ENCODE measurements around the gene FOXP4. TPM values are rescaled to one million over a fixed set of nuclear protein-coding genes. Genes with fewer than 3 reads are reported as not detected.
A peak's percentile ranks its signal among the peaks of the same experiment; 100 is the strongest.

FOXP4 gene
- total RNA-seq, 1 donor from 2014 or later = 137 TPM

GRCh38 chr6:41505122-41506049, 40.8 kb upstream of the FOXP4 start:
- H3K4me3 Mint-ChIP-seq (ENCODE audit: low read depth) = no peak overlapping the region
- no peaks in the 10 kb centered on the region for H3K36me3 Mint-ChIP-seq (ENCODE audit: insufficient read depth)
- H3K9me3 Mint-ChIP-seq (ENCODE audit: low read depth) = no peaks in the 10 kb centered on the region
- no peak for DNase-seq (ENCODE audit: low spot score, unreplicated experiment)
- no peak for TF ChIP-seq CTCF (IDR thresholded peaks at IDR 0.05; ENCODE audit: unreplicated experiment)
- H3K4me1 Mint-ChIP-seq (ENCODE audit: low read depth) = peaks cover 40% of the 10 kb centered on the region
- H3K27ac Mint-ChIP-seq = no peak overlapping the region
- H3K27me3 Mint-ChIP-seq = peaks cover 21% of the 10 kb centered on the region

GRCh38 chr6:41508479-41508878, 37.7 kb upstream of the FOXP4 start:
- Mint-ChIP-seq H3K4me1 (ENCODE audit: low read depth) (peaks cover 40% of the 10 kb centered on the region), H3K4me3 (ENCODE audit: low read depth) (no peak overlapping the region), H3K27me3 (peaks cover 21% of the 10 kb centered on the region), H3K27ac (peak overlapping the region; percentile 21), H3K9me3 (ENCODE audit: low read depth) (no peaks in the 10 kb centered on the region), H3K36me3 (ENCODE audit: insufficient read depth) (no peaks in the 10 kb centered on the region)
- DNase-seq (ENCODE audit: low spot score, unreplicated experiment) = no peak
- no peak for TF ChIP-seq CTCF (IDR thresholded peaks at IDR 0.05; ENCODE audit: unreplicated experiment)

- no peak overlapping the region for H3K4me3 Mint-ChIP-seq (ENCODE audit: low read depth)
- H3K27me3 Mint-ChIP-seq = peaks cover 17% of the 10 kb centered on the region
- no peak for DNase-seq (ENCODE audit: low spot score, unreplicated experiment)
- H3K27ac Mint-ChIP-seq = peak overlapping the region; percentile 82
- H3K36me3 Mint-ChIP-seq (ENCODE audit: insufficient read depth) = no peaks in the 10 kb centered on the region
- TF ChIP-seq CTCF (IDR thresholded peaks at IDR 0.05; ENCODE audit: unreplicated experiment) = no peak
- peaks cover 37% of the 10 kb centered on the region for H3K4me1 Mint-ChIP-seq (ENCODE audit: low read depth)
- no peaks in the 10 kb centered on the region for H3K9me3 Mint-ChIP-seq (ENCODE audit: low read depth)
Measured at GRCh38 chr6:41509580-41509979, 36.6 kb upstream of the FOXP4 start.

- Mint-ChIP-seq H3K4me1 (ENCODE audit: low read depth) (peaks cover 30% of the 10 kb centered on the region), H3K27me3 (peaks cover 2% of the 10 kb centered on the region), H3K36me3 (ENCODE audit: insufficient read depth) (no peaks in the 10 kb centered on the region), H3K4me3 (ENCODE audit: low read depth) (no peak overlapping the region), H3K27ac (no peak overlapping the region), H3K9me3 (ENCODE audit: low read depth) (no peaks in the 10 kb centered on the region)
- no peak for DNase-seq (ENCODE audit: low spot score, unreplicated experiment)
- no peak for TF ChIP-seq CTCF (IDR thresholded peaks at IDR 0.05; ENCODE audit: unreplicated experiment)
Measured at GRCh38 chr6:41511443-41512060, 34.6 kb upstream of the FOXP4 start.

- no peak overlapping the region for H3K27ac Mint-ChIP-seq
- DNase-seq (ENCODE audit: low spot score, unreplicated experiment) = no peak
- H3K4me3 Mint-ChIP-seq (ENCODE audit: low read depth) = no peak overlapping the region
- peaks cover 31% of the 10 kb centered on the region for H3K4me1 Mint-ChIP-seq (ENCODE audit: low read depth)
- H3K36me3 Mint-ChIP-seq (ENCODE audit: insufficient read depth) = no peaks in the 10 kb centered on the region
- H3K9me3 Mint-ChIP-seq (ENCODE audit: low read depth) = no peaks in the 10 kb centered on the region
- H3K27me3 Mint-ChIP-seq = no peaks in the 10 kb centered on the region
- TF ChIP-seq CTCF (IDR thresholded peaks at IDR 0.05; ENCODE audit: unreplicated experiment) = no peak
Measured at GRCh38 chr6:41512146-41512701, 34.0 kb upstream of the FOXP4 start.
